ENCODE data around the gene CCDC172. TPM values are rescaled to one million over a fixed set of nuclear protein-coding genes. Genes with fewer than 3 reads are reported as not detected.

CCDC172 gene
- total and polyA plus RNA-seq, 2 experiments from 2014 or later: not detected

DNA sequence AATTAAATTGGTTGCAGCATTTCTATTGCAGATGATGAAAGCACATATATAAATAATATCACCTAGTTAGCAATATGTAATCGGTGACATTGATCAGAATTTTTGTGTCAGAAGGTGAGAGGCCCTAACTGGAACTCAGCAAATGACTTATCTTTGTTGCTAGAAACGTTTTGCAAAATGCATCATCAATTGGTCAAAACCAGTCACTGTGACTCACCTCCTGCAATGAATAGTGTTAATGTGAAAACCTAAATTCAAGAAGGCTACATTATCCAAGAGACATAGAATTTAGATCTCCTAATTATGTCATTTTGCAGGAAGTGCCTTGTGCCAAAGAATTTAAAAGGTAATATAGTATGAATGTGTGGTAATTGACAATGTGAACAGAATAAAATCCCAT, 93.6 kb downstream of the CCDC172 start:
- no peak overlapping the region for H3K9ac ChIP-seq
- no peak for TF ChIP-seq EZH2 (IDR thresholded peaks at IDR 0.05; ENCODE audit: insufficient read depth, poor library complexity, severe bottlenecking)
- no peak for TF ChIP-seq EZH2phosphoT487 (IDR thresholded peaks at IDR 0.05; ENCODE audit: insufficient read depth, low read depth)
- DNase-seq: peak; percentile 36

DNA sequence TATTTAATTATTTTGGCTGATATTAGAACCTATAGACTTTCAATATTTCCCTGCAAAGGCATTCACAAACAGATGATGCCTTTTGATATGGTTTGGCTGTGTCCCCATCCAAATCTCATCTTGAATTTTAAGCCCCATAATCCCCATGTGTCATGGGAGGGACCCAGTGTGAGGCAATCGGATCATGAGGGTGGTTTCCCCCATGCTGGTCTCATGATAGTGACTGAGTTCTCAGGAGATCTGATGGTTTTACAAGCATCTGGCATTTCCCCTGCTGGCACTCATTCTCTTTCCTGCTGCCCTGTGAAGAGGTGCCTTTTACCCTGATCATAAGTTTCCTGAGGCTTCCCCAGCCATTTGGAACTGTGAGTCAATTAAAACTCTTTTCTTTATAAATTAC, 94.1 kb downstream of the CCDC172 start:
- Histone ChIP-seq H3K27ac (no peak overlapping the region), H3K27me3 (replicated peaks; ENCODE audit: insufficient read depth) (no peaks in the 10 kb centered on the region), H3K4me3 (no peak overlapping the region), H2AFZ (no peak overlapping the region), H3K4me1 (ENCODE audit: insufficient read depth) (no peaks in the 10 kb centered on the region), H3K9me2 (ENCODE audit: insufficient read depth) (no peaks in the 10 kb centered on the region), H3F3A (ENCODE audit: insufficient read depth) (no peaks in the 10 kb centered on the region), H3K4me2 (ENCODE audit: unreplicated experiment) (no peak overlapping the region), H3K9ac (no peak overlapping the region), H3K36me3 (ENCODE audit: low read depth) (no peaks in the 10 kb centered on the region), H4K20me1 (ENCODE audit: insufficient read depth) (no peaks in the 10 kb centered on the region), H3K9me3 (ENCODE audit: low read depth) (no peaks in the 10 kb centered on the region), H3K79me2 (ENCODE audit: insufficient read depth) (no peaks in the 10 kb centered on the region)
- no peak for DNase-seq
- TF ChIP-seq EZH2phosphoT487 (IDR thresholded peaks at IDR 0.05; ENCODE audit: insufficient read depth, low read depth) (no peak), EZH2 (IDR thresholded peaks at IDR 0.05; ENCODE audit: insufficient read depth, poor library complexity, severe bottlenecking) (no peak)
- WGBS, 2 experiments (ENCODE audit: low coverage in 1 of 2, low lambda C conversion rate in 2 of 2, missing lambda C conversion rate in 2 of 2): 0 to 5% methylated on average over 1 of the region's 1 CpG
- in situ Hi-C loops (cut with MboI): no loop called here

More for the DNA sequence above, 93.6 kb downstream of the CCDC172 start:
- in situ Hi-C loops (cut with MboI): no loop called here
- Histone ChIP-seq H3K79me2 (ENCODE audit: insufficient read depth) (no peaks in the 10 kb centered on the region), H3K27ac (no peak overlapping the region), H3K27me3 (replicated peaks; ENCODE audit: insufficient read depth) (no peaks in the 10 kb centered on the region), H3K4me3 (no peak overlapping the region), H3K36me3 (ENCODE audit: low read depth) (no peaks in the 10 kb centered on the region), H2AFZ (no peak overlapping the region), H3K9me3 (ENCODE audit: low read depth) (no peaks in the 10 kb centered on the region), H3K4me1 (ENCODE audit: insufficient read depth) (no peaks in the 10 kb centered on the region), H3F3A (ENCODE audit: insufficient read depth) (no peaks in the 10 kb centered on the region), H3K4me2 (ENCODE audit: unreplicated experiment) (no peak overlapping the region), H3K9me2 (ENCODE audit: insufficient read depth) (no peaks in the 10 kb centered on the region), H4K20me1 (ENCODE audit: insufficient read depth) (no peaks in the 10 kb centered on the region)
- 13 to 26% methylated on average over 2 of the region's 2 CpGs for WGBS, 2 experiments (ENCODE audit: low coverage in 1 of 2, low lambda C conversion rate in 2 of 2, missing lambda C conversion rate in 2 of 2)

DNA sequence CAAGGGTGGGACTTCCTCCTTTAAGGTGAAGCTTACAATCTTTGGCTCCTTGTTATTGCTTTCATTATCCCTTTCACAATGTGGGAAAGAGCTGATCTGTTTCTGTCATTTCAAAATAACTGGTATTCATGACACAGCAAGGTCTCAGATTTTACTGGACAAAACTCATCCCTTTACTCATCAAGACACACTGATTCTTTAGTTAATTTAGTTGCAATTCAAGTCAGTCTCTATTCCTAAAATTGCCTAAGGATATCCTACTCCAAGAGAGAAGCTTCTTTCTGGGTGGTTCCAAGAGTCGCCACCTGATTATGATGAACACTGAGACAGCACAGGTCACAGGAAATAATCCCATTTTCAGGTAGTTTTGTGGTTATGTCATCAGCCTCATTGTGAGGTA, 97.6 kb downstream of the CCDC172 start:
- H3K9me2 ChIP-seq (ENCODE audit: insufficient read depth): no peaks in the 10 kb centered on the region
- 52 to 55% methylated on average over 1 of the region's 1 CpG for WGBS, 2 experiments (ENCODE audit: low coverage in 1 of 2, low lambda C conversion rate in 2 of 2, missing lambda C conversion rate in 2 of 2)

DNA sequence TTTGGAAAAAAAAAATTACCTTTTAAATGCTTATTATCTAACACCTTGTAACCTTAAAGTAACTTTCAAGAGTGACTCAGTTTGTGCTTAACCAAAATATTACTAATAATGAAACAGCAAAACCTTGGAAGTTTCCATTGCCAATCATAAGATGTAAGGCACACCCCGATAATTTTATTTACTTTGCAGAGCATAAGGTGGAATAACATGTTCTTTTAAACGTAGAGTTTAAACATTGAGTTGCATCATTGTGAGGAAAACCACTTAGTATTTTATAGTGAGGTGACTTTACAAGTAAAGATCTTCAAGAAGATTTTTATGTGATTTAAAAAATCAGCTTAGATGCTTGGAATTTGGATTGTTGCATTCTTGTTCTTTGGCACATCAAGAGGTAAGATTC, 103.4 kb downstream of the CCDC172 start, which contains the start of gene PNLIPRP3:
Gene PNLIPRP3 (plus strand): TSS at position 177 of the 400 bp plus-strand sequence. CDS start 166 bp downstream, at position 343.
- Histone ChIP-seq H3K27me3 (replicated peaks; ENCODE audit: insufficient read depth) (0 out of 2 replicates have a peak, but pooled peaks cover 2% of the 10 kb centered on the region), H2AFZ (no peak within 1 kb of the TSS), H3K27ac (no peak within 1 kb of the TSS), H3K4me2 (ENCODE audit: unreplicated experiment) (no peak within 1 kb of the TSS), H3K9ac (no peak within 1 kb of the TSS), H3F3A (ENCODE audit: insufficient read depth) (no peaks in the 10 kb centered on the region), H3K4me3 (no peak within 1 kb of the TSS), H4K20me1 (ENCODE audit: insufficient read depth) (no peaks in the 10 kb centered on the region), H3K79me2 (ENCODE audit: insufficient read depth) (no peaks in the 10 kb centered on the region), H3K9me2 (ENCODE audit: insufficient read depth) (no peaks in the 10 kb centered on the region), H3K36me3 (ENCODE audit: low read depth) (no peaks in the 10 kb centered on the region), H3K4me1 (ENCODE audit: insufficient read depth) (no peaks in the 10 kb centered on the region), H3K9me3 (ENCODE audit: low read depth) (no peaks in the 10 kb centered on the region)
- no peak for DNase-seq
- TF ChIP-seq EZH2 (IDR thresholded peaks at IDR 0.05; ENCODE audit: insufficient read depth, poor library complexity, severe bottlenecking) (no peak), EZH2phosphoT487 (IDR thresholded peaks at IDR 0.05; ENCODE audit: insufficient read depth, low read depth) (no peak)
- WGBS, 2 experiments (ENCODE audit: low coverage in 1 of 2, low lambda C conversion rate in 2 of 2, missing lambda C conversion rate in 2 of 2): 48 to 59% methylated on average over 2 of the region's 2 CpGs
- in situ Hi-C loops (cut with MboI): no loop called here

More for the DNA sequence above, 97.6 kb downstream of the CCDC172 start:
- H3K4me2 ChIP-seq (ENCODE audit: unreplicated experiment): no peak overlapping the region
- no peaks in the 10 kb centered on the region for H3K27me3 ChIP-seq (replicated peaks; ENCODE audit: insufficient read depth)
- in situ Hi-C loops (cut with MboI): no loop called here
- H2AFZ ChIP-seq: no peak overlapping the region
- H3K9me3 ChIP-seq (ENCODE audit: low read depth): no peaks in the 10 kb centered on the region
- H3K27ac ChIP-seq: no peak overlapping the region
- no peaks in the 10 kb centered on the region for H4K20me1 ChIP-seq (ENCODE audit: insufficient read depth)
- H3K79me2 ChIP-seq (ENCODE audit: insufficient read depth): no peaks in the 10 kb centered on the region
- no peaks in the 10 kb centered on the region for H3K4me1 ChIP-seq (ENCODE audit: insufficient read depth)
- DNase-seq: no peak
- no peaks in the 10 kb centered on the region for H3F3A ChIP-seq (ENCODE audit: insufficient read depth)
- no peak overlapping the region for H3K9ac ChIP-seq
- no peak overlapping the region for H3K4me3 ChIP-seq
- no peaks in the 10 kb centered on the region for H3K36me3 ChIP-seq (ENCODE audit: low read depth)
- TF ChIP-seq EZH2phosphoT487 (IDR thresholded peaks at IDR 0.05; ENCODE audit: insufficient read depth, low read depth): no peak
- no peak for TF ChIP-seq EZH2 (IDR thresholded peaks at IDR 0.05; ENCODE audit: insufficient read depth, poor library complexity, severe bottlenecking)
